Lung (tissue), 12 donors: ENCODE data around the gene ZNF518B. TPM values are rescaled to one million over a fixed set of nuclear protein-coding genes. Genes with fewer than 3 reads are reported as not detected.

Experiments
- ATAC-seq: fragments of 200-7000 bp; cut with Tn5 transposase; one replicate; pipeline ENCODE4 v1.9.1; 2020; ENCODE audit warnings: moderate number of reproducible peaks; ENCODE audit not compliant: insufficient read depth, low FRiP score
- DNase-seq, 3 donors: peaks; one replicate each; pipeline ENCODE4 v3.0.0-alpha.2; 2013 to 2017
- H3K27ac ChIP-seq, 2 donors: one replicate each; pipeline ENCODE4 v1.5.1; 2013; ENCODE audit warnings: mild to moderate bottlenecking in 2 of 2, moderate library complexity in 2 of 2, control low read depth in 1 of 2, inconsistent platforms in 1 of 2, low read depth in 1 of 2, low read length in 1 of 2
- H3K27me3 ChIP-seq, 3 donors: one replicate each; pipeline ENCODE4 v1.5.1; 2013; ENCODE audit warnings: low read length in 2 of 3; ENCODE audit not compliant: control insufficient read depth in 3 of 3, insufficient read depth in 3 of 3
- H3K36me3 ChIP-seq, 4 donors: one replicate each; pipeline ENCODE4 v1.5.1; 2013; ENCODE audit warnings: low read length in 4 of 4, mild to moderate bottlenecking in 1 of 4, moderate library complexity in 1 of 4; ENCODE audit not compliant: control insufficient read depth in 4 of 4, insufficient read depth in 4 of 4
- H3K4me1 ChIP-seq, 5 donors: one replicate each; pipeline ENCODE4 v1.5.1; 2013; ENCODE audit warnings: low read length in 5 of 5, mild to moderate bottlenecking in 2 of 5, moderate library complexity in 1 of 5; ENCODE audit not compliant: control insufficient read depth in 5 of 5, insufficient read depth in 5 of 5
- H3K4me3 ChIP-seq: one replicate; pipeline ENCODE4 v1.5.1; 2013; ENCODE audit warnings: mild to moderate bottlenecking, control low read depth, moderate library complexity
- H3K9ac ChIP-seq, 2 donors: one replicate each; pipeline ENCODE4 v1.5.1; 2013; ENCODE audit warnings: low read length in 2 of 2, control low read depth in 1 of 2; ENCODE audit not compliant: insufficient read depth in 1 of 2
- H3K9me3 ChIP-seq, 4 donors: one replicate each; pipeline ENCODE4 v1.5.1; 2013; ENCODE audit warnings: low read length in 3 of 4, mild to moderate bottlenecking in 1 of 4, moderate library complexity in 1 of 4; ENCODE audit not compliant: control insufficient read depth in 4 of 4, insufficient read depth in 3 of 4
- CTCF ChIP-seq: IDR thresholded peaks from 2 replicates; pipeline ENCODE4 v1.5.1; 2012; ENCODE audit warnings: mild to moderate bottlenecking; ENCODE audit errors: control extremely low read depth, extremely low read depth
- WGBS, 2 donors: extraction: QIAGEN DNeasy Blood & Tissue Kit; methylation state at CpG; one replicate each; pipeline ENCODE4 v1.1.7; 2013; 5-methylcytosine and 5-hydroxymethylcytosine counted together
- polyA plus RNA-seq, 2 donors: library from polyadenylated mRNA; stranded (reverse); fragments of 200-250 nt; gene quantifications; one replicate each; pipeline ENCODE4 v1.2.1, GENCODE V29; 2013
- total RNA-seq, 2 donors: library from RNA; depleted of rRNA in 1 of 2; stranded (reverse); fragments of >200 nt in 1 of 2; gene quantifications; one replicate each; pipeline ENCODE4 v1.2.1, GENCODE V29; 2014 to 2021
- donor health status: control.
- donor health status: control.
- donor health status: Bipolar disorder and iron deficiency.
- donor health status: healthy.
- donor health status: DM: yes; HTN: yes; CAD: no.

ZNF518B gene
- total and polyA plus RNA-seq, 4 donors = 3.3 to 44.5 (median 9.7) TPM

- DNase-seq = no peak
- Histone ChIP-seq H3K9me3 (no peaks in the 10 kb centered on the region), H3K27ac (no peak overlapping the region), H3K9ac (no peak overlapping the region), H3K27me3 (no peaks in the 10 kb centered on the region), H3K36me3 (no peaks in the 10 kb centered on the region), H3K4me1 (no peaks in the 10 kb centered on the region), H3K4me3 (no peak overlapping the region)
- 44 to 45% methylated on average over 3 of the region's 3 CpGs for WGBS, 2 donors
- no peak for TF ChIP-seq CTCF
- no peak for ATAC-seq
These were observed 35.7 kb downstream of the ZNF518B start for GRCh38 chr4:10421344-10422055.

- Histone ChIP-seq H3K27me3 (no peaks in the 10 kb centered on the region), H3K36me3 (no peaks in the 10 kb centered on the region), H3K27ac (no peak overlapping the region), H3K9ac (no peak overlapping the region), H3K4me1 (peaks cover 0 to 1% (median 0%) of the 10 kb centered on the region in 5 donors), H3K4me3 (no peak overlapping the region), H3K9me3 (no peaks in the 10 kb centered on the region)
- 94 to 97% methylated on average over 6 of the region's 6 CpGs for WGBS, 2 donors
- TF ChIP-seq CTCF = no peak
- DNase-seq (no peak), ATAC-seq (no peak)
These were observed 39.5 kb downstream of the ZNF518B start for GRCh38 chr4:10417740-10418139.

GRCh38 chr4:10416441-10416840 lies 40.8 kb downstream of the ZNF518B start:
- Histone ChIP-seq H3K36me3 (no peaks in the 10 kb centered on the region), H3K27me3 (no peaks in the 10 kb centered on the region), H3K9ac (no peak overlapping the region), H3K4me3 (no peak overlapping the region), H3K9me3 (no peaks in the 10 kb centered on the region), H3K4me1 (peaks cover 0 to 1% (median 0%) of the 10 kb centered on the region in 5 donors), H3K27ac (no peak overlapping the region)
- DNase-seq (no peak), ATAC-seq (no peak)
- WGBS, 2 donors = 54 to 66% methylated on average over 2 of the region's 2 CpGs
- no peak for TF ChIP-seq CTCF

- Histone ChIP-seq H3K27me3 (no peaks in the 10 kb centered on the region), H3K36me3 (no peaks in the 10 kb centered on the region), H3K4me1 (peaks cover 0 to 1% (median 0%) of the 10 kb centered on the region in 5 donors), H3K9ac (no peak overlapping the region), H3K27ac (no peak overlapping the region), H3K9me3 (no peaks in the 10 kb centered on the region), H3K4me3 (no peak overlapping the region)
- TF ChIP-seq CTCF = no peak
- 62 to 83% methylated on average over 2 of the region's 2 CpGs for WGBS, 2 donors
- DNase-seq = no peak
- no peak for ATAC-seq
These were observed 44.0 kb downstream of the ZNF518B start for GRCh38 chr4:10413177-10413576.
